Suprapubic skin (tissue), 4 donors: Measurements from ENCODE around the gene LAMP1. TPM values are rescaled to one million over a fixed set of nuclear protein-coding genes. Genes with fewer than 3 reads are reported as not detected.

ENCODE experiments used
- DNase-seq, 2 donors: peaks; one replicate each; pipeline ENCODE4 v3.0.0-alpha.2; 2019; ENCODE audit warnings: low spot score in 2 of 2
- H3K27ac ChIP-seq: fragments of 200-600 bp; sonication (generic); one replicate; pipeline ENCODE4 v1.5.1; 2019
- H3K27me3 ChIP-seq: fragments of 200-600 bp; sonication (generic); one replicate; pipeline ENCODE4 v1.5.1; 2019
- H3K36me3 ChIP-seq: fragments of 200-600 bp; sonication (generic); one replicate; pipeline ENCODE4 v1.5.1; 2019
- H3K4me1 ChIP-seq: fragments of 200-600 bp; sonication (generic); one replicate; pipeline ENCODE4 v1.5.1; 2019
- H3K4me3 ChIP-seq: fragments of 200-600 bp; sonication (generic); one replicate; pipeline ENCODE4 v1.5.1; 2019; ENCODE audit warnings: mild to moderate bottlenecking
- H3K9me3 ChIP-seq: fragments of 200-600 bp; sonication (generic); one replicate; pipeline ENCODE4 v1.5.1; 2019
- EP300 ChIP-seq: sonication (generic); formaldehyde crosslinking; IDR thresholded peaks from one replicate; pipeline ENCODE4 v1.6.1; 2017; ENCODE audit warnings: antibody characterized with exemption
- POLR2A ChIP-seq, 2 donors: fragments of 450-650 bp; IDR thresholded peaks; one replicate each; pipeline ENCODE4 v1.6.1; 2017; ENCODE audit warnings: antibody characterized with exemption in 2 of 2, mild to moderate bottlenecking in 2 of 2, moderate library complexity in 2 of 2
- POLR2AphosphoS5 ChIP-seq, 3 donors: sonication (generic); formaldehyde crosslinking; IDR thresholded peaks; one replicate each; pipeline ENCODE4 v1.6.1; 2017; ENCODE audit warnings: antibody characterized with exemption in 3 of 3
- WGBS: methylation state at CpG from one replicate; pipeline ENCODE4 v1.1.5; 2018; 5-methylcytosine and 5-hydroxymethylcytosine counted together
- total RNA-seq, 4 donors: library from RNA; depleted of rRNA; stranded (reverse); fragments of >200 nt; gene quantifications; one replicate each; pipeline ENCODE4 v1.1.0, GENCODE V29; 2016
- TF ChIP-seq, protein P1 (sequence below), 2 donors: fragments of 200-600 bp in 1 of 2; fragments of 450-650 bp in 1 of 2; sonication (generic) in 1 of 2; IDR thresholded peaks; one replicate each; pipeline ENCODE4 v1.5.1; 2016 to 2019; ENCODE audit warnings: antibody characterized with exemption in 2 of 2, mild to moderate bottlenecking in 1 of 2, moderate library complexity in 1 of 2

The LAMP1 gene
- total RNA-seq, 4 donors from 2014 or later = 131 to 255 (median 222) TPM

DNA sequence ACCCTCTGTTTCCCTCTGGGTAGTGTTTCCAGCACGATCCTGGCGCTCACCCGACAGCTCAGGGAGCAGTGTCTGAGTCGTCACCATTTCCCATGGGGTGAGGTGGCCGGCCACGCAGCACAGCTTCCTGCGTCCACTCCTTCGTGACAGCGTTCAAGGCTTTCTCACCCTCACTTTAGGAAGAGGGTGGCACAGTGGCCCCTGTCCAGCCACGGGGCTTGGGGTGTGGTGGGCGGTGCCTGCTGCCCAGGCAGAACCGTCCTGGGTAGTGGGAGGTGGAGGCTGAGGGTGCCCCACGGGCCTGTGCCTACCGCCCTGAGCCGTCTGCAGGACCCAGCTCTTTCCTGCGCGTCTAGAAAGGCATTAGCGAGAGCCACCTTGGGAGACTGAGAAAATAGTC lies 21.9 kb downstream of the LAMP1 start:
- Histone ChIP-seq H3K27ac (no peak overlapping the region), H3K9me3 (no peaks in the 10 kb centered on the region), H3K36me3 (peaks cover 80% of the 10 kb centered on the region), H3K4me3 (no peak overlapping the region), H3K4me1 (no peaks in the 10 kb centered on the region), H3K27me3 (no peaks in the 10 kb centered on the region)
- no peak for DNase-seq
- TF ChIP-seq, protein P1, sequence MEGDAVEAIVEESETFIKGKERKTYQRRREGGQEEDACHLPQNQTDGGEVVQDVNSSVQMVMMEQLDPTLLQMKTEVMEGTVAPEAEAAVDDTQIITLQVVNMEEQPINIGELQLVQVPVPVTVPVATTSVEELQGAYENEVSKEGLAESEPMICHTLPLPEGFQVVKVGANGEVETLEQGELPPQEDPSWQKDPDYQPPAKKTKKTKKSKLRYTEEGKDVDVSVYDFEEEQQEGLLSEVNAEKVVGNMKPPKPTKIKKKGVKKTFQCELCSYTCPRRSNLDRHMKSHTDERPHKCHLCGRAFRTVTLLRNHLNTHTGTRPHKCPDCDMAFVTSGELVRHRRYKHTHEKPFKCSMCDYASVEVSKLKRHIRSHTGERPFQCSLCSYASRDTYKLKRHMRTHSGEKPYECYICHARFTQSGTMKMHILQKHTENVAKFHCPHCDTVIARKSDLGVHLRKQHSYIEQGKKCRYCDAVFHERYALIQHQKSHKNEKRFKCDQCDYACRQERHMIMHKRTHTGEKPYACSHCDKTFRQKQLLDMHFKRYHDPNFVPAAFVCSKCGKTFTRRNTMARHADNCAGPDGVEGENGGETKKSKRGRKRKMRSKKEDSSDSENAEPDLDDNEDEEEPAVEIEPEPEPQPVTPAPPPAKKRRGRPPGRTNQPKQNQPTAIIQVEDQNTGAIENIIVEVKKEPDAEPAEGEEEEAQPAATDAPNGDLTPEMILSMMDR (IDR thresholded peaks at IDR 0.05) = no peak
- TF ChIP-seq POLR2AphosphoS5 (IDR thresholded peaks at IDR 0.05) (no peak), POLR2A (IDR thresholded peaks at IDR 0.05) (no peak), EP300 (no peak)
- WGBS = 94% methylated on average over 9 of the region's 18 CpGs

GRCh38 chr13:113319371-113319770 lies 22.3 kb downstream of the LAMP1 start:
- DNase-seq = no peak
- Histone ChIP-seq H3K4me1 (no peaks in the 10 kb centered on the region), H3K36me3 (peaks cover 84% of the 10 kb centered on the region), H3K27ac (no peak overlapping the region), H3K4me3 (no peak overlapping the region), H3K27me3 (no peaks in the 10 kb centered on the region), H3K9me3 (no peaks in the 10 kb centered on the region)
- no peak for TF ChIP-seq POLR2A (IDR thresholded peaks at IDR 0.05)
- TF ChIP-seq, protein P1 (IDR thresholded peaks at IDR 0.05) = no peak
- no peak for TF ChIP-seq EP300
- no peak for TF ChIP-seq POLR2AphosphoS5 (IDR thresholded peaks at IDR 0.05)
- WGBS = 88% methylated on average over 14 of the region's 14 CpGs

DNA sequence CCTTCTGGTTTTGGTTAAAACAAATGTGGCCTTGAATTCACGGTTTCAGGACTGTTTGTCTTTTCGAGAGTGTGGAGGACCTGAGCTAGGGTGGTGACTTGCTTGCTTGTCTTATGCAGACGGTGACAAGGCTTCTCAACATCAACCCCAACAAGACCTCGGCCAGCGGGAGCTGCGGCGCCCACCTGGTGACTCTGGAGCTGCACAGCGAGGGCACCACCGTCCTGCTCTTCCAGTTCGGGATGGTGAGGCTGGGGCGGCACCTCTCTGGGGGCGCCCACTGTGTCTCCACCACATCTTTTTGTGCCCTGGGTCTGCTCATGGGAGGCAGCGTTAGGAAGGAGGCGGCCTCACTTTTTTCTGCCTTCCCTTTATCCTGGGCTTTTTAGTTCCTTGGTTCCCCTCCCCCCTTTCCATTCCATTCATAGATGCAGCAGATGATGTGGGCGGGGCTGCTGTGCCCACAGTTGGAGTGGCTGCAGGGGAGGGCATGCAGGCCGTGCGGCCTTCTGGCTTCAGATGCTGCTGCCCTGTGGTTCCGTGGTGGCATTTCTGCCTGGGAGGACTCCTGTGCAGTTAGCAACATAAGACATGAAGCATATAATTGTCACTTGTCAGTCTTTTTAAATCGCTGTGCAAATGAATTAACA lies 23.3 kb downstream of the LAMP1 start:
- Histone ChIP-seq H3K27me3 (no peaks in the 10 kb centered on the region), H3K4me3 (no peak overlapping the region), H3K27ac (no peak overlapping the region), H3K36me3 (peaks cover 92% of the 10 kb centered on the region), H3K4me1 (no peaks in the 10 kb centered on the region), H3K9me3 (no peaks in the 10 kb centered on the region)
- WGBS = 92% methylated on average over 19 of the region's 19 CpGs
- no peak for TF ChIP-seq POLR2A (IDR thresholded peaks at IDR 0.05)
- TF ChIP-seq, protein P1 (IDR thresholded peaks at IDR 0.05) = no peak
- DNase-seq = no peak

DNA sequence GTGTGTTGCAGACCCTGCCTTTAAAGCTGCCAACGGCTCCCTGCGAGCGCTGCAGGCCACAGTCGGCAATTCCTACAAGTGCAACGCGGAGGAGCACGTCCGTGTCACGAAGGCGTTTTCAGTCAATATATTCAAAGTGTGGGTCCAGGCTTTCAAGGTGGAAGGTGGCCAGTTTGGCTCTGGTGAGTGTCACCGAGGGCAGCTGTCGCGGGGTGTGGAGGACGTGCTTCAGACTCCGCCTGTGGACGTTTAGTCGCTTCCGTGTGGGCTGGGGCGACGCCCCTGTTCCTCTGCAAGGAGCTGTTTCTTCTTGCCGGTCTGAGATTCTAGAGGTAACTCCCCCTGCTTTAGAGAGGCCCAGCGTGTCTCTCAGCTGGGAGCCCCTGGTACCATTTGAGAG lies 24.5 kb downstream of the LAMP1 start:
- 92% methylated on average over 17 of the region's 22 CpGs for WGBS
- Histone ChIP-seq H3K9me3 (no peaks in the 10 kb centered on the region), H3K4me1 (no peaks in the 10 kb centered on the region), H3K27ac (no peak overlapping the region), H3K4me3 (no peak overlapping the region), H3K36me3 (peaks cover 90% of the 10 kb centered on the region), H3K27me3 (no peaks in the 10 kb centered on the region)
- TF ChIP-seq POLR2A (IDR thresholded peaks at IDR 0.05) = no peak
- no peak for TF ChIP-seq EP300
- TF ChIP-seq, protein P1 (IDR thresholded peaks at IDR 0.05) = no peak
- TF ChIP-seq POLR2AphosphoS5 (IDR thresholded peaks at IDR 0.05) = no peak
- DNase-seq = no peak

DNA sequence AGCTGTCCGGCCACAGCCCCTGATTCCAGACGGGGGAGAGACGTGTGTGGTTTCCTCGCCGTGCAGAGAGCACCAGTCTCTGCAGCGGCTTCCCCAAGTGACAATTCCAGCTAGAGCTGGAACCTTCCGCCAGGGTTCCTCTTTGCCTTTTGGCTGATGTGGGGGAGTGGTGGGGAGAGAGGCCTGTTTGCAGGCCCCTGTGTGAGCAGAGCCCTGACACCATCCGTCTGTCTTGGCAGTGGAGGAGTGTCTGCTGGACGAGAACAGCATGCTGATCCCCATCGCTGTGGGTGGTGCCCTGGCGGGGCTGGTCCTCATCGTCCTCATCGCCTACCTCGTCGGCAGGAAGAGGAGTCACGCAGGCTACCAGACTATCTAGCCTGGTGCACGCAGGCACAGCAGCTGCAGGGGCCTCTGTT lies 25.0 kb downstream of the LAMP1 start:
- DNase-seq = no peak
- WGBS = 90% methylated on average over 17 of the region's 17 CpGs
- Histone ChIP-seq H3K4me1 (no peaks in the 10 kb centered on the region), H3K4me3 (no peak overlapping the region), H3K27ac (no peak overlapping the region), H3K9me3 (no peaks in the 10 kb centered on the region), H3K36me3 (peaks cover 85% of the 10 kb centered on the region), H3K27me3 (no peaks in the 10 kb centered on the region)
- TF ChIP-seq POLR2A (IDR thresholded peaks at IDR 0.05) = no peak
- no peak for TF ChIP-seq EP300
- TF ChIP-seq, protein P1 (IDR thresholded peaks at IDR 0.05) = no peak
- no peak for TF ChIP-seq POLR2AphosphoS5 (IDR thresholded peaks at IDR 0.05)
